Caki2 (cell line): Measurements from ENCODE around the gene DHRS12. TPM values are rescaled to one million over a fixed set of nuclear protein-coding genes. Genes with fewer than 3 reads are reported as not detected.

Source experiments
- DNase-seq: peaks from one replicate; pipeline ENCODE4 v3.0.0-alpha.2; 2015; ENCODE audit warnings: low read depth
- in situ Hi-C: cut with HindIII; loops from 2 replicates; pipeline ENCODE4 v1.10.0; 2016; ENCODE audit warnings: low sequenced_read_pairs, low pct_unique_long_range_greater_than_20kb, mixed read lengths
- total RNA-seq: library from RNA; depleted of rRNA; stranded (reverse); fragments of >200 nt; shearing (Covaris generic); gene quantifications from 2 replicates; pipeline ENCODE4 v1.2.3, GENCODE V29; 2014; ENCODE audit warnings: low replicate concordance; rRNA removed

Gene DHRS12
- total RNA-seq, result 0.75 and 2.8 TPM in 2 replicates

- peak; percentile 75 for DNase-seq
- in situ Hi-C loops, result no loop called here
Measured at GRCh38 chr13:51803422-51804294, at the start of gene DHRS12. Gene DHRS12, minus strand, starts transcription at chr13:51804163. Its CDS starts 4,504 bp downstream, at chr13:51799659.

GRCh38 chr13:51849145-51850101, 45.5 kb upstream of the DHRS12 start:
- no peak for DNase-seq
- in situ Hi-C loops, result no loop called here

- in situ Hi-C loops, result no loop called here
- no peak for DNase-seq
Measured at GRCh38 chr13:51848674-51849073, 44.7 kb upstream of the DHRS12 start.

GRCh38 chr13:51846756-51847155, 42.8 kb upstream of the DHRS12 start:
- DNase-seq, result no peak
- in situ Hi-C loops, result no loop called here

GRCh38 chr13:51845574-51846318, 41.8 kb upstream of the DHRS12 start:
- in situ Hi-C loops, result no loop called here
- no peak for DNase-seq

GRCh38 chr13:51844862-51845573, 41.1 kb upstream of the DHRS12 start, which contains the start of gene TMEM272:
Gene TMEM272, minus strand, starts transcription at chr13:51845177. Its CDS starts 6,647 bp downstream, at chr13:51838530.
- in situ Hi-C loops, result no loop called here
- peak; percentile 38 for DNase-seq

- in situ Hi-C loops, result no loop called here
- DNase-seq, result no peak
Measured at GRCh38 chr13:51843529-51843928, 39.6 kb upstream of the DHRS12 start.

- in situ Hi-C loops, result no loop called here
- no peak for DNase-seq
Measured at GRCh38 chr13:51841732-51842131, 37.8 kb upstream of the DHRS12 start.

- in situ Hi-C loops, result no loop called here
Measured at GRCh38 chr13:51840917-51841316, 37.0 kb upstream of the DHRS12 start.

GRCh38 chr13:51839711-51840540, 36.0 kb upstream of the DHRS12 start:
- in situ Hi-C loops, result no loop called here
- DNase-seq, result no peak

More at GRCh38 chr13:51840917-51841316, 37.0 kb upstream of the DHRS12 start:
- no peak for DNase-seq

- in situ Hi-C loops, result no loop called here
- no peak for DNase-seq
Measured at GRCh38 chr13:51838240-51838846, 34.4 kb upstream of the DHRS12 start.

GRCh38 chr13:51837016-51837415, 33.1 kb upstream of the DHRS12 start:
- no peak for DNase-seq
- in situ Hi-C loops, result no loop called here

GRCh38 chr13:51834581-51835171, 30.7 kb upstream of the DHRS12 start:
- DNase-seq, result no peak
- in situ Hi-C loops, result no loop called here

GRCh38 chr13:51833980-51834379, 30.0 kb upstream of the DHRS12 start:
- DNase-seq, result no peak
- in situ Hi-C loops, result no loop called here

GRCh38 chr13:51832471-51833152, 28.6 kb upstream of the DHRS12 start:
- DNase-seq, result no peak
- in situ Hi-C loops, result no loop called here
